CD14-positive monocyte (primary cell): Measurements from ENCODE around the gene CRISPLD2. TPM values are rescaled to one million over a fixed set of nuclear protein-coding genes. Genes with fewer than 3 reads are reported as not detected.
A peak's percentile ranks its signal among the peaks of the same experiment; 100 is the strongest.

Experiments
- DNase-seq, 3 donors: peaks; one replicate each; pipeline ENCODE4 v3.0.0-alpha.2; 2011 to 2022
- H2AFZ ChIP-seq: 2 replicates; pipeline ENCODE4 v1.6.0; 2012; ENCODE audit warnings: mild to moderate bottlenecking, low read depth, low read length, inconsistent platforms; ENCODE audit not compliant: insufficient read depth, poor library complexity, severe bottlenecking
- H3K27ac ChIP-seq, 2 donors: 1 replicate in 1 of 2; 2 replicates in 1 of 2; pipeline ENCODE4 v1.5.1; 2012 to 2013; ENCODE audit warnings: low read length in 2 of 2, control low read depth in 1 of 2, inconsistent platforms in 1 of 2, low read depth in 1 of 2, mild to moderate bottlenecking in 1 of 2
- H3K27me3 ChIP-seq, 2 donors: one replicate each; pipeline versions ENCODE4 v1.6.0 to v1.6.1; 2011 to 2013; ENCODE audit warnings: low read length in 2 of 2; ENCODE audit not compliant: control insufficient read depth in 2 of 2, insufficient read depth in 2 of 2
- H3K36me3 ChIP-seq, 2 donors: replicated peaks in 1 of 2; 1 replicate in 1 of 2; 2 replicates in 1 of 2; pipeline versions ENCODE4 v1.5.1 to v1.6.1; 2012 to 2013; ENCODE audit warnings: low read length in 2 of 2, control low read depth in 1 of 2, inconsistent platforms in 1 of 2, mild to moderate bottlenecking in 1 of 2; ENCODE audit not compliant: insufficient read depth in 2 of 2, control insufficient read depth in 1 of 2
- H3K4me1 ChIP-seq, 2 donors: 1 replicate in 1 of 2; 2 replicates in 1 of 2; pipeline versions ENCODE4 v1.5.1 to v1.6.1; 2012 to 2013; ENCODE audit warnings: low read length in 2 of 2, control low read depth in 1 of 2, inconsistent platforms in 1 of 2, mild to moderate bottlenecking in 1 of 2, moderate library complexity in 1 of 2; ENCODE audit not compliant: insufficient read depth in 2 of 2, control insufficient read depth in 1 of 2
- H3K4me2 ChIP-seq: replicated peaks from 2 replicates; pipeline ENCODE3; 2012; ENCODE audit warnings: low read length, moderate library complexity, mild to moderate bottlenecking; ENCODE audit not compliant: poor library complexity, severe bottlenecking; ENCODE audit errors: extremely low read depth
- H3K4me3 ChIP-seq, 3 experiments: fragments of 200-600 bp in 1 of 3; sonication (generic) in 1 of 3; replicated peaks in 1 of 3; 1 replicate in 2 of 3; 2 replicates in 1 of 3; pipeline ENCODE4 v1.5.1; 2011 to 2013; ENCODE audit warnings: low read length in 3 of 3, mild to moderate bottlenecking in 3 of 3, control low read depth in 2 of 3, low read depth in 2 of 3, inconsistent platforms in 1 of 3, moderate library complexity in 1 of 3
- H3K79me2 ChIP-seq: 2 replicates; pipeline ENCODE4 v1.6.0; 2012; ENCODE audit warnings: mild to moderate bottlenecking, control low read depth, inconsistent platforms, low read length, moderate library complexity; ENCODE audit not compliant: insufficient read depth
- H3K9ac ChIP-seq: 2 replicates; pipeline ENCODE4 v1.6.0; 2017; ENCODE audit warnings: low read length, mild to moderate bottlenecking; ENCODE audit not compliant: insufficient read depth, poor library complexity, severe bottlenecking
- H3K9me3 ChIP-seq, 2 donors: replicated peaks in 1 of 2; 1 replicate in 1 of 2; 2 replicates in 1 of 2; pipeline versions ENCODE4 v1.5.1 to v1.6.1; 2012 to 2013; ENCODE audit warnings: low read length in 2 of 2, control low read depth in 1 of 2; ENCODE audit not compliant: control insufficient read depth in 1 of 2, insufficient read depth in 1 of 2
- H4K20me1 ChIP-seq: 2 replicates; pipeline ENCODE4 v1.6.0; 2012; ENCODE audit warnings: mild to moderate bottlenecking, low read length, control low read depth, moderate library complexity; ENCODE audit not compliant: insufficient read depth
- H3K27ac Mint-ChIP-seq, 7 donors: one replicate each; pipeline ENCODE4 v1.8.0; 2020; ENCODE audit warnings: mild to moderate bottlenecking in 7 of 7, mixed read lengths in 7 of 7, moderate library complexity in 6 of 7, inconsistent platforms in 2 of 7
- H3K27me3 Mint-ChIP-seq, 3 donors: one replicate each; pipeline ENCODE4 v1.8.0; 2021 to 2022; ENCODE audit warnings: low read depth in 3 of 3, mild to moderate bottlenecking in 3 of 3, mixed read lengths in 3 of 3, moderate library complexity in 3 of 3, inconsistent platforms in 1 of 3
- H3K36me3 Mint-ChIP-seq, 2 donors: one replicate each; pipeline ENCODE4 v1.8.0; 2020; ENCODE audit warnings: mixed read lengths in 2 of 2, inconsistent platforms in 1 of 2, mild to moderate bottlenecking in 1 of 2
- H3K4me1 Mint-ChIP-seq: one replicate; pipeline ENCODE4 v1.8.0; 2020; ENCODE audit warnings: mild to moderate bottlenecking, mixed read lengths
- H3K4me3 Mint-ChIP-seq, 2 donors: one replicate each; pipeline ENCODE4 v1.8.0; 2020; ENCODE audit warnings: mild to moderate bottlenecking in 2 of 2, mixed read lengths in 2 of 2, moderate library complexity in 1 of 2
- H3K9me3 Mint-ChIP-seq, 7 donors: one replicate each; pipeline ENCODE4 v1.8.0; 2020 to 2022; ENCODE audit warnings: mixed read lengths in 7 of 7, mild to moderate bottlenecking in 6 of 7, moderate library complexity in 6 of 7, inconsistent platforms in 2 of 7
- CTCF ChIP-seq: fragments of 200-600 bp; IDR thresholded peaks from one replicate; pipeline ENCODE4 v1.8.0; 2022; ENCODE audit warnings: antibody characterized with exemption, mild to moderate bottlenecking
- WGBS: methylation state at CpG from one replicate; pipeline ENCODE4 v1.1.5; 2013; ENCODE audit warnings: missing lambda C conversion rate; ENCODE audit not compliant: insufficient coverage; 5-methylcytosine and 5-hydroxymethylcytosine counted together
- intact Hi-C, 2 donors: fragments of 100-400 bp; cut with micrococcal nuclease; formaldehyde crosslinking; loops; one replicate each; pipeline versions ENCODE4 v1.15.0 to v1.15.1; 2023
- polyA plus RNA-seq, 3 donors: library from polyadenylated mRNA; depleted of rRNA in 1 of 3; unstranded in 2 of 3; stranded (reverse) in 1 of 3; fragments of 300-500 nt in 2 of 3; fragments of >200 nt in 1 of 3; fragmentation: Illumina TruSeq in 2 of 3; gene quantifications; 1 replicate in 2 of 3; 2 replicates in 1 of 3; pipeline ENCODE4 v1.2.3, GENCODE V29; 2012 to 2021

CRISPLD2 gene
- polyA plus RNA-seq, 3 donors = 40.7 to 90.4 (median 69.0) TPM

GRCh38 chr16:84922351-84923120, 102.8 kb downstream of the CRISPLD2 start:
- Histone ChIP-seq H3K4me2 (no peak overlapping the region), H3K79me2 (no peaks in the 10 kb centered on the region), H3K9ac (no peak overlapping the region), H4K20me1 (no peaks in the 10 kb centered on the region), H3K27me3 (peaks cover 0 to 7% of the 10 kb centered on the region in 2 donors), H3K27ac (no peak overlapping the region), H3K9me3 (no peaks in the 10 kb centered on the region), H3K4me3 (no peak overlapping the region), H3K36me3 (no peaks in the 10 kb centered on the region), H2AFZ (peak overlapping the region; percentile 44), H3K4me1 (peaks cover 4 to 28% of the 10 kb centered on the region in 2 donors)
- Mint-ChIP-seq H3K27ac (no peak overlapping the region), H3K36me3 (peaks cover 0 to 12% of the 10 kb centered on the region in 2 donors), H3K4me3 (no peak overlapping the region), H3K4me1 (peaks cover 24% of the 10 kb centered on the region), H3K27me3 (peaks cover 8 to 14% (median 10%) of the 10 kb centered on the region in 3 donors), H3K9me3 (peaks cover 0 to 2% (median 0%) of the 10 kb centered on the region in 7 donors)
- peak in 2 of 3 donors; percentile 26 to 32 for DNase-seq
- intact Hi-C loops = no loop called here
- no peak for TF ChIP-seq CTCF
- WGBS = 81% methylated on average over 17 of the region's 19 CpGs

DNA sequence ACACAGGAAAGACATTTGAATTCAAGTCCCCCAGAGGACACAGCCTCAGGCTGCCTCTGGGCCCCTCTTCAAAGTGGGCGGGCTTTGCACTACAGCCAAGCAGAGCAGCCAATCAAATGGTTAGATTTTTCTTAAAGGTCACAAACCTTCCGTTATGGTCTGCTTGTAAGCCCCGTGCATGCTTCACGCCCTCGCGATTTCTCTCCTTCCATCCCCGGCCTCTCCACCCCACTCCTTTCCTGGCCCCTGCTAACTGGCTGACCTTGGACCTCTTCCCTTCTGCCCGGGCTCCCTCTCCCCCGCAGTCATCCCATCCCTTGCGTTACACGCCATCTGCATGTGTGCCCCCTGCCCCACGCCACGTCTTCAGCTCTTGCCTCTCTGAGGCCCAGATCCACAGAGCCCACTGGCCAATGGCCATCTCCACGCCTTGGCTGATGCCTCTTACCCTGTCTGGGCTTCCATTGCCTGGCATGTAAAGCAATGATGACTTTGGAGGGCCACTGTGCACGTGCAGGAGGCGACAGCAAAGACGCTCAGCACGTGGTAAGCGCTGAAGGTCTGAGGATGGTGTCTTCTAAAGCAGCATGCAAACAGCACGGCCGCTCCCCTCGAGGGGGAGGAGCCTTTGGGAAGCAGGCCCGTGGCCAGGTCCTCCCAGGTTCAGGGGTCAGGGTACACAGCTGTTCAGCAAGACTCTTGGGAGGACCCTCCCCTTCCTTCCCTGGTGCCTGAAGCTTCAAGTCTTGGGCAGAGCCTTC, 104.7 kb downstream of the CRISPLD2 start:
- Histone ChIP-seq H3K36me3 (no peaks in the 10 kb centered on the region), H3K4me2 (no peak overlapping the region), H3K27ac (no peak overlapping the region), H3K79me2 (no peaks in the 10 kb centered on the region), H3K27me3 (no peaks in the 10 kb centered on the region), H3K9me3 (no peaks in the 10 kb centered on the region), H3K4me3 (no peak overlapping the region), H3K4me1 (peaks cover 4 to 28% of the 10 kb centered on the region in 2 donors), H2AFZ (peak overlapping the region; percentile 45), H3K9ac (no peak overlapping the region), H4K20me1 (no peaks in the 10 kb centered on the region)
- Mint-ChIP-seq H3K36me3 (peaks cover 0 to 6% of the 10 kb centered on the region in 2 donors), H3K4me3 (no peak overlapping the region), H3K27me3 (peaks cover 4 to 9% (median 5%) of the 10 kb centered on the region in 3 donors), H3K9me3 (peaks cover 0 to 2% (median 0%) of the 10 kb centered on the region in 7 donors), H3K4me1 (peaks cover 23% of the 10 kb centered on the region), H3K27ac (no peak overlapping the region)
- intact Hi-C loops = loop anchor here (2.0 to 5.0 kb wide), 2 partner anchors 46 to 48 kb away; no protein-coding TSS in a partner anchor
- TF ChIP-seq CTCF = no peak
- whole genome bisulfite sequencing = 86% methylated on average over 19 of the region's 23 CpGs
- DNase-seq = no peak
